Gastrocnemius medialis (tissue), 4 donors: Measurements from ENCODE around the gene TMEM37. TPM values are rescaled to one million over a fixed set of nuclear protein-coding genes. Genes with fewer than 3 reads are reported as not detected.

Experiments
- ATAC-seq, 2 donors: fragments of 150-250 bp; one replicate each; pipeline ENCODE4 v1.9.1; 2016
- DNase-seq, 2 donors: peaks; one replicate each; pipeline ENCODE4 v3.0.0-alpha.2; 2019
- H3K27ac ChIP-seq, 4 donors: fragments of 200-600 bp; sonication (generic); 1 replicate in 1 of 4; 2 replicates in 3 of 4; pipeline ENCODE4 v1.5.1; 2016 to 2018; ENCODE audit warnings: mild to moderate bottlenecking in 2 of 4, moderate library complexity in 1 of 4
- H3K27me3 ChIP-seq, 3 donors: fragments of 200-600 bp; sonication (generic) in 2 of 3; 1 replicate in 1 of 3; 2 replicates in 2 of 3; pipeline versions ENCODE4 v1.5.1 to v1.6.0; 2016 to 2019; ENCODE audit warnings: mild to moderate bottlenecking in 1 of 3, moderate library complexity in 1 of 3
- H3K36me3 ChIP-seq, 2 donors: fragments of 200-600 bp; sonication (generic) in 1 of 2; one replicate each; pipeline ENCODE4 v1.5.1; 2017 to 2018
- H3K4me1 ChIP-seq, 2 donors: fragments of 200-600 bp; sonication (generic) in 1 of 2; one replicate each; pipeline ENCODE4 v1.5.1; 2016 to 2017; ENCODE audit warnings: mild to moderate bottlenecking in 2 of 2
- H3K4me3 ChIP-seq, 4 donors: fragments of 200-600 bp; sonication (generic) in 3 of 4; 1 replicate in 1 of 4; 2 replicates in 3 of 4; pipeline ENCODE4 v1.5.1; 2016 to 2019; ENCODE audit warnings: mild to moderate bottlenecking in 2 of 4
- H3K9me3 ChIP-seq, 3 donors: fragments of 200-600 bp; sonication (generic) in 2 of 3; 1 replicate in 1 of 3; 2 replicates in 2 of 3; pipeline ENCODE4 v1.5.1; 2016 to 2019
- POLR2A ChIP-seq, 2 donors: fragments of 450-650 bp; IDR thresholded peaks; one replicate each; pipeline ENCODE4 v1.6.1; 2017; ENCODE audit warnings: antibody characterized with exemption in 2 of 2, mild to moderate bottlenecking in 2 of 2, moderate library complexity in 2 of 2
- in situ Hi-C, 4 donors: fragments of 200-750 bp; cut with MboI; loops; one replicate each; pipeline versions ENCODE4 v1.15.0 to v1.8.0; 2017; ENCODE audit warnings: low sequenced_read_pairs in 4 of 4
- intact Hi-C: fragments of 100-400 bp; cut with DNase I; formaldehyde crosslinking; loops from one replicate; pipeline ENCODE4 v1.15.1; 2023; ENCODE audit warnings: low total_unique reads
- total RNA-seq, 4 donors: library from RNA; depleted of rRNA; stranded (reverse); fragments of >200 nt; gene quantifications; one replicate each; pipeline versions ENCODE4 v1.1.0 to v1.2.3, GENCODE V29; 2016
- TF ChIP-seq, protein P1 (sequence below), 5 experiments: fragments of 450-650 bp in 3 of 5; fragments of 200-600 bp in 2 of 5; sonication (generic) in 2 of 5; IDR thresholded peaks in 4 of 5; conservative IDR thresholded peaks in 1 of 5; 1 replicate in 4 of 5; 2 replicates in 1 of 5; pipeline ENCODE4 v1.5.1; 2016 to 2019; ENCODE audit warnings: antibody characterized with exemption in 5 of 5, mild to moderate bottlenecking in 3 of 5, moderate library complexity in 3 of 5

TMEM37 gene
- total RNA-seq, 4 donors from 2014 or later, result 0.49 to 2.7 (median 0.64) TPM

DNA sequence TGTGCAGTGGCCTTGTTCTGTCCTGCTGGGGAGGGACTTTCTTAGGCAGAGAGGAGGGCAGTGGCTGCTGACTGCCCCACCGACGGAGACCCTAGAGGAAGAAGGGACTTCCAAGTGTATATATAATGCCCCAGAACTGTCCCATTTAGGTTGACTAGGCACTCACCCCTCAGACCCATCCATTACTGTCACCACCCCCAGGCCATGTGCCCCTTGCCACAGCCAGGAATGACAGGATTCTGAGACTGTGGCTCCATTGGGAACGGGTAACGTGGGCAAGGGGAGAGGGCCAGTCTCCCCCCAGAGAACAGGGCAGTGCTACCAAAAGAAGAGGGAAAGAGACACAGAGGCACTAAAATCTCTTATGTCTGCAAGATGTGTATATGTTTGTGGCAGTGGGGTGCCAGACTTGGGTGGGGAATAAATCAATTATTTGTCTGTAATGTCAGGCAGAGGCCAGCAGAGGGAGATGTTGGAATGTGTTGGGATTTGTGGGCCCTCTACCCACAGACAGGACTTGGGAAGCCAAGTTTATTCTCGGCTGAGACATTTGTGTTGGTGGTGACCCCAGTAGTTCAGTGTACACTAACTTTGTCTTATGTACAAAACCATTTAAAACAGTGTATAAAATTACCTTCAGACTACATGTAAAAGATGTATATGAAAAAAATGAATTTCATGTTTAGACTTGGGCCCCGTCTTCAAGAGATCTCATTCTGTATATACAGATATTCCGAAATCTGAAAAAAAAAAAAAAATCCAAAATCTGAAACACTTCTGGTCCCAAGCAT is 24.0 kb upstream of the TMEM37 start:
- intact Hi-C loops, result loop anchor here (1.0 to 2.0 kb wide), 2 partner anchors 69 to 253 kb away; no protein-coding TSS in a partner anchor
- H3K4me3 ChIP-seq, result no peak overlapping the region
- peaks cover 0 to 4% of the 10 kb centered on the region in 2 donors for H3K4me1 ChIP-seq
- no peaks in the 10 kb centered on the region for H3K9me3 ChIP-seq
- no peaks in the 10 kb centered on the region for H3K27me3 ChIP-seq
- DNase-seq, result peak in 1 of 2 donors; percentile 20
- ATAC-seq, result peak; percentile 82 to 89
- no peak for TF ChIP-seq POLR2A (IDR thresholded peaks at IDR 0.05)
- TF ChIP-seq, protein P1, sequence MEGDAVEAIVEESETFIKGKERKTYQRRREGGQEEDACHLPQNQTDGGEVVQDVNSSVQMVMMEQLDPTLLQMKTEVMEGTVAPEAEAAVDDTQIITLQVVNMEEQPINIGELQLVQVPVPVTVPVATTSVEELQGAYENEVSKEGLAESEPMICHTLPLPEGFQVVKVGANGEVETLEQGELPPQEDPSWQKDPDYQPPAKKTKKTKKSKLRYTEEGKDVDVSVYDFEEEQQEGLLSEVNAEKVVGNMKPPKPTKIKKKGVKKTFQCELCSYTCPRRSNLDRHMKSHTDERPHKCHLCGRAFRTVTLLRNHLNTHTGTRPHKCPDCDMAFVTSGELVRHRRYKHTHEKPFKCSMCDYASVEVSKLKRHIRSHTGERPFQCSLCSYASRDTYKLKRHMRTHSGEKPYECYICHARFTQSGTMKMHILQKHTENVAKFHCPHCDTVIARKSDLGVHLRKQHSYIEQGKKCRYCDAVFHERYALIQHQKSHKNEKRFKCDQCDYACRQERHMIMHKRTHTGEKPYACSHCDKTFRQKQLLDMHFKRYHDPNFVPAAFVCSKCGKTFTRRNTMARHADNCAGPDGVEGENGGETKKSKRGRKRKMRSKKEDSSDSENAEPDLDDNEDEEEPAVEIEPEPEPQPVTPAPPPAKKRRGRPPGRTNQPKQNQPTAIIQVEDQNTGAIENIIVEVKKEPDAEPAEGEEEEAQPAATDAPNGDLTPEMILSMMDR (IDR thresholded peaks at IDR 0.05 in 4 of 5, conservative IDR thresholded peaks at IDR 0.05 in 1 of 5), result peak; percentile 72 to 85 (median 82)
- H3K27ac ChIP-seq, result no peak overlapping the region
- no peaks in the 10 kb centered on the region for H3K36me3 ChIP-seq
- in situ Hi-C loops, result loop anchor here in 2 of 4 donors (10.0 to 25.0 kb wide), 2 partner anchors 67 to 255 kb away; no protein-coding TSS in a partner anchor

DNA sequence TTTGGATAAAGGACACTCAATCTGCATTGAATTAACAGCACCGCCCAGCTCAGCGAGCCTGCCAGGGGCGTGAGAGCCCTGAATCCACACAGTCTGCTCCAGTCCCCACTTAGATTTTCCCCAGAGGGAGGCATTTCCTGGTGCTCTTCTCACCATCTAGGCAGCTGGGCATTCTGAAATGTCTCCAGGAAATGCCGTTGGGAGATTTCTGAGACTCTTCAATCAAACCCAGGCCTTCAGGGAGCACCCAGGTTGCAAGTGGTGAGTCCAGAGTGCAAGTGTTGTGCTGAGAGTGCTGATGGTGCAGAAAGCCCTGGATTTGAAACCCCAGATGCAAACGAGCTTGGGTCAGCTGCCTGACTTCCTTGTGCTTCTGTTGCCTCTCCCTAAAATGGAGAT is 23.4 kb upstream of the TMEM37 start:
- DNase-seq, result no peak
- H3K27ac ChIP-seq, result no peak overlapping the region

DNA sequence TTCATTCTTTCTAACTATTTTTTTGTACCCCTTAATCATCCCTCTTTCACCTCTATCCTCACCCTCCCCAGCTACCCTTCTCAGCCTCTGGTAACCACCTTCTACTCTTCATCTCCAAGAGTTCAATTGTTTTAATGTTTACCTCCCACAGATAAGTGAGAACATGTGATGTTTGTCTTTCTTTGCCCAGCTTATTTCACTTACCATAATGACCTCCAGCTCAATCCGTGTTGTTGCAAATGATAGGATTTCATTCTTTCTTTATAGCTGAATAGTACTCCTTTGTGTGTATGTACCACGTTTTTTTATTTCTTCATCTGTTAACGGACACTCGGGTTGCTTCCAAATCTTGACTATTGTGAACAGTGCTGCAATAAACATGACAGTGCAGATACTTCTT is 22.1 kb upstream of the TMEM37 start:
- in situ Hi-C loops (loop anchor here in 2 of 4 donors (10.0 to 25.0 kb wide), 2 partner anchors 65 to 253 kb away; no protein-coding TSS in a partner anchor), intact Hi-C loops (no loop called here)
- H3K36me3 ChIP-seq, result no peaks in the 10 kb centered on the region
- no peaks in the 10 kb centered on the region for H3K9me3 ChIP-seq
- TF ChIP-seq, protein P1 (IDR thresholded peaks at IDR 0.05 in 4 of 5, conservative IDR thresholded peaks at IDR 0.05 in 1 of 5), result no peak
- no peak for TF ChIP-seq POLR2A (IDR thresholded peaks at IDR 0.05)
- no peak for ATAC-seq
- H3K27ac ChIP-seq, result no peak overlapping the region
- peaks cover 0 to 4% of the 10 kb centered on the region in 2 donors for H3K4me1 ChIP-seq
- no peak overlapping the region for H3K4me3 ChIP-seq
- no peaks in the 10 kb centered on the region for H3K27me3 ChIP-seq
- DNase-seq, result no peak

More for the DNA sequence above, 23.4 kb upstream of the TMEM37 start:
- intact Hi-C loops, result no loop called here
- TF ChIP-seq, protein P1 (IDR thresholded peaks at IDR 0.05 in 4 of 5, conservative IDR thresholded peaks at IDR 0.05 in 1 of 5), result no peak
- TF ChIP-seq POLR2A (IDR thresholded peaks at IDR 0.05), result no peak
- in situ Hi-C loops, result loop anchor here in 2 of 4 donors (10.0 to 25.0 kb wide), 2 partner anchors 67 to 254 kb away; no protein-coding TSS in a partner anchor
- H3K4me1 ChIP-seq, result peaks cover 0 to 4% of the 10 kb centered on the region in 2 donors
- ATAC-seq, result peak; percentile 11 to 23
- H3K4me3 ChIP-seq, result no peak overlapping the region
- no peaks in the 10 kb centered on the region for H3K9me3 ChIP-seq
- no peaks in the 10 kb centered on the region for H3K36me3 ChIP-seq
- H3K27me3 ChIP-seq, result no peaks in the 10 kb centered on the region

DNA sequence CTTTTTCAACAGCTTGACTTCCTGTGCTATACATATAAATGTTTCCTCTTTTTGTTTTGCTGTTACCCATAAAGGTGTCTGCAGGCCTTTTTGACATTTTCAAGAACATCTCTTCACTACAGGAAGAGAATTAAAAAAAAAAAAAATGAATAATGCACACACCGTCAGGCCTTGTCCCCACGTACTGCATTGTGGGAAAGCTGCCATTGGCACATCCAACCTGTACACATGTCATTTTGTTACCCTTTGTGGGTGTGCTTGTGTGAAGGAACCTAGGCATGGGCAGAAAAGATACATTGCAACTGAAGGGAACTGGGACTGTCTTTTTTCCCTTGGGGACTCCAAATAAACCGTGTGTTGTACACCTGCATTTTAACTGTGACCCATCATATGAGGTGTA is 16.8 kb upstream of the TMEM37 start:
- H3K27me3 ChIP-seq, result no peaks in the 10 kb centered on the region

More for the DNA sequence above, 16.8 kb upstream of the TMEM37 start:
- TF ChIP-seq, protein P1 (IDR thresholded peaks at IDR 0.05 in 4 of 5, conservative IDR thresholded peaks at IDR 0.05 in 1 of 5), result no peak
- TF ChIP-seq POLR2A (IDR thresholded peaks at IDR 0.05), result no peak
- H3K4me1 ChIP-seq, result no peaks in the 10 kb centered on the region
- no peak for ATAC-seq
- in situ Hi-C loops, result loop anchor here (5.0 to 25.0 kb wide), 4 partner anchors 52 to 250 kb away; no protein-coding TSS in a partner anchor
- DNase-seq, result no peak
- no peak overlapping the region for H3K27ac ChIP-seq
- intact Hi-C loops, result no loop called here
- no peak overlapping the region for H3K4me3 ChIP-seq
- no peaks in the 10 kb centered on the region for H3K36me3 ChIP-seq
- H3K9me3 ChIP-seq, result no peaks in the 10 kb centered on the region
